Vagina (tissue), 2 donors: Measurements from ENCODE around the gene KIR2DL4.
"Not testable (repeated sequence)": the region's sequence is repeated elsewhere in the genome, so short reads cannot be mapped to it uniquely, and the experiment has no call there.

ENCODE experiments used
- CTCF ChIP-seq, 3 experiments: fragments of 450-650 bp in 2 of 3; fragments of 200-600 bp in 1 of 3; sonication (generic) in 1 of 3; IDR thresholded peaks; one replicate each; pipeline ENCODE4 v1.5.1; 2017 to 2019; ENCODE audit warnings: antibody characterized with exemption in 3 of 3, mild to moderate bottlenecking in 2 of 3, moderate library complexity in 2 of 3
- POLR2AphosphoS5 ChIP-seq, 2 donors: sonication (generic); formaldehyde crosslinking; IDR thresholded peaks; one replicate each; pipeline ENCODE4 v1.9.0; 2017; ENCODE audit warnings: antibody characterized with exemption in 2 of 2, mild to moderate bottlenecking in 2 of 2, low read depth in 1 of 2; ENCODE audit not compliant: insufficient read depth in 1 of 2

- not testable (repeated sequence) for TF ChIP-seq CTCF (IDR thresholded peaks at IDR 0.05); POLR2AphosphoS5 (IDR thresholded peaks at IDR 0.05; ENCODE audit: insufficient read depth in 1 of 2, low read depth in 1 of 2)
These were observed 60.0 kb downstream of the KIR2DL4 start for GRCh38 chr19:54863459-54863858.
